HCT116 (cell line): ENCODE results near the gene EIF4E1B.

Experiments used
- ATF3 ChIP-seq: IDR thresholded peaks from 2 replicates; pipeline ENCODE4 v1.6.1; 2012
- CTCF ChIP-seq, 3 experiments: fragments of 200-600 bp in 1 of 3; sonication (generic) in 1 of 3; IDR thresholded peaks in 2 of 3; conservative IDR thresholded peaks in 1 of 3; 2 replicates each; pipeline ENCODE4 v1.5.1; 2012 to 2017; ENCODE audit warnings: low read depth in 2 of 3, low read length in 2 of 3, antibody characterized with exemption in 1 of 3, borderline replicate concordance in 1 of 3, control low read depth in 1 of 3, mild to moderate bottlenecking in 1 of 3, mixed read lengths in 1 of 3, mixed run types in 1 of 3, moderate library complexity in 1 of 3; ENCODE audit not compliant: insufficient read depth in 1 of 3
- EZH2 ChIP-seq: fragments of 200-600 bp; sonication (generic); IDR thresholded peaks from 2 replicates; pipeline ENCODE4 v1.6.1; 2017; ENCODE audit warnings: antibody characterized with exemption, mixed run types
- FOSL1 ChIP-seq: IDR thresholded peaks from 2 replicates; pipeline ENCODE4 v1.6.1; 2012; ENCODE audit warnings: low read depth
- JUND ChIP-seq: IDR thresholded peaks from 2 replicates; pipeline ENCODE4 v1.6.1; 2012
- POLR2A ChIP-seq: IDR thresholded peaks from 2 replicates; pipeline ENCODE4 v1.7.0; 2011; ENCODE audit warnings: borderline replicate concordance; ENCODE audit not compliant: insufficient read depth, insufficient read length; ENCODE audit errors: extremely low read depth
- POLR2AphosphoS5 ChIP-seq: IDR thresholded peaks from 2 replicates; pipeline ENCODE4 v1.6.1; 2011; ENCODE audit warnings: mild to moderate bottlenecking, low read depth, low read length, moderate library complexity
- RAD21 ChIP-seq: IDR thresholded peaks from 2 replicates; pipeline ENCODE4 v1.6.1; 2012; ENCODE audit warnings: low read depth, mild to moderate bottlenecking
- REST ChIP-seq: IDR thresholded peaks from 2 replicates; pipeline ENCODE4 v1.6.1; 2012; ENCODE audit warnings: low read depth
- SP1 ChIP-seq: IDR thresholded peaks from 2 replicates; pipeline ENCODE4 v1.6.1; 2012; ENCODE audit warnings: low read depth
- TCF7L2 ChIP-seq: IDR thresholded peaks from 2 replicates; pipeline ENCODE4 v1.7.0; 2011; ENCODE audit warnings: borderline replicate concordance, inconsistent platforms; ENCODE audit not compliant: insufficient read depth, insufficient read length; ENCODE audit errors: extremely low read depth
- ZBTB33 ChIP-seq: IDR thresholded peaks from 2 replicates; pipeline ENCODE4 v1.6.1; 2011; ENCODE audit warnings: mild to moderate bottlenecking, low read length, moderate library complexity; ENCODE audit not compliant: insufficient replicate concordance; ENCODE audit errors: extremely low read depth
- ZFX ChIP-seq: fragments of 450-650 bp; IDR thresholded peaks from 2 replicates; pipeline ENCODE4 v1.6.1; 2017
- ZNF274 ChIP-seq: fragments of 200-500 bp; sonication (Bioruptor generic); IDR thresholded peaks from 2 replicates; pipeline ENCODE4 v1.6.1; 2014; ENCODE audit warnings: mild to moderate bottlenecking, low read depth, low read length, inconsistent platforms

GRCh38 chr5:176658817-176659511 lies 28.5 kb downstream of the EIF4E1B start:
- TF ChIP-seq SP1 (no peak), CTCF (IDR thresholded peaks at IDR 0.05 in 2 of 3, conservative IDR thresholded peaks at IDR 0.05 in 1 of 3; ENCODE audit: borderline replicate concordance in 1 of 3, insufficient read depth in 1 of 3, low read depth in 2 of 3, low read length in 2 of 3) (no peak), RAD21 (no peak), ATF3 (no peak), ZBTB33 (no peak), EZH2 (no peak), ZNF274 (no peak), ZFX (no peak), JUND (no peak), REST (no peak), POLR2AphosphoS5 (no peak), FOSL1 (no peak), TCF7L2 (no peak), POLR2A (no peak)
